ENCODE measurements around the gene BLNK. TPM values are rescaled to one million over a fixed set of nuclear protein-coding genes. Genes with fewer than 3 reads are reported as not detected.

Gene BLNK
- polyA plus RNA-seq, 2 of the 4 experiments (the other 2 are of a cell fraction) = not detected

GRCh38 chr10:96233959-96234358, 37.4 kb downstream of the BLNK start:
- CTCF ChIA-PET = no interaction called here
- H3K27ac ChIP-seq = no peak overlapping the region
- no peak for DNase-seq (ENCODE audit: low read depth in 1 of 2, low spot score in 1 of 2)
- H3K4me3 ChIP-seq = no peak overlapping the region
- no peaks in the 10 kb centered on the region for H3K4me1 ChIP-seq
- TF ChIP-seq KDM5A (IDR thresholded peaks at IDR 0.05) (no peak), POLR2A (IDR thresholded peaks at IDR 0.05; ENCODE audit: low read length) (no peak), MYC (IDR thresholded peaks at IDR 0.05; ENCODE audit: borderline replicate concordance, low read length) (no peak)
- TF ChIP-seq, protein P1, sequence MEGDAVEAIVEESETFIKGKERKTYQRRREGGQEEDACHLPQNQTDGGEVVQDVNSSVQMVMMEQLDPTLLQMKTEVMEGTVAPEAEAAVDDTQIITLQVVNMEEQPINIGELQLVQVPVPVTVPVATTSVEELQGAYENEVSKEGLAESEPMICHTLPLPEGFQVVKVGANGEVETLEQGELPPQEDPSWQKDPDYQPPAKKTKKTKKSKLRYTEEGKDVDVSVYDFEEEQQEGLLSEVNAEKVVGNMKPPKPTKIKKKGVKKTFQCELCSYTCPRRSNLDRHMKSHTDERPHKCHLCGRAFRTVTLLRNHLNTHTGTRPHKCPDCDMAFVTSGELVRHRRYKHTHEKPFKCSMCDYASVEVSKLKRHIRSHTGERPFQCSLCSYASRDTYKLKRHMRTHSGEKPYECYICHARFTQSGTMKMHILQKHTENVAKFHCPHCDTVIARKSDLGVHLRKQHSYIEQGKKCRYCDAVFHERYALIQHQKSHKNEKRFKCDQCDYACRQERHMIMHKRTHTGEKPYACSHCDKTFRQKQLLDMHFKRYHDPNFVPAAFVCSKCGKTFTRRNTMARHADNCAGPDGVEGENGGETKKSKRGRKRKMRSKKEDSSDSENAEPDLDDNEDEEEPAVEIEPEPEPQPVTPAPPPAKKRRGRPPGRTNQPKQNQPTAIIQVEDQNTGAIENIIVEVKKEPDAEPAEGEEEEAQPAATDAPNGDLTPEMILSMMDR (IDR thresholded peaks at IDR 0.05) = no peak
- WGBS (ENCODE audit: missing lambda C conversion rate) = 26% methylated on average over 2 of the region's 2 CpGs
- ATAC-seq = no peak
- POLR2A ChIA-PET = no interaction called here
- no peak overlapping the region for H3K4me2 ChIP-seq
- no peaks in the 10 kb centered on the region for H3K9me3 ChIP-seq
- no peak for FAIRE-seq

DNA sequence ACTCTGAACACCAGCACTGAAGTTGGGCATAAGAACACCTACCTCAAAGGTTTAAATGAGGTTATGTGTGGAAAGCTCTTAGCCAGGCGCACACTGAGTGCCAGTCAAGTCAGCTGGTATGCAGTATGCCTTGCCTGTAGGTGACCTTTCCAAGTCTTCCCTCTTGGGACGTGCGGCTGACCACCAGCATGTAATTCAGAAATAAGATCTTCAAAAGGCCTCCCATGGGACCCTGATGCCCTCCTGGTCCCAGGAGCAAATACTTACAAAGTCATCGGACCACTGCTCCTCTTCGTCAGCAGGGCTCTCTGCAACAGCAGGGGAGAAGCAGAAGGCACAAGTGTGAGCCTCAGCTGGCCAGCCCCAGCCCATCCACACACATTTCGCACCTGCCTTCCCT, 40.8 kb downstream of the BLNK start:
- ChIA-PET CTCF (interaction anchor here (0.6 to 3.9 kb wide), 16 partner anchors 7 to 280 kb away, joined by 3 to 45 read pairs (median 8); no protein-coding TSS in a partner anchor), POLR2A (no interaction called here)
- ATAC-seq (no peak), DNase-seq (ENCODE audit: low read depth in 1 of 2, low spot score in 1 of 2) (no peak), FAIRE-seq (no peak)
- Histone ChIP-seq H3K27ac (no peak overlapping the region), H3K9me3 (no peaks in the 10 kb centered on the region), H3K4me2 (no peak overlapping the region), H3K4me1 (no peaks in the 10 kb centered on the region), H3K4me3 (no peak overlapping the region)
- 80% methylated on average over 6 of the region's 6 CpGs for WGBS (ENCODE audit: missing lambda C conversion rate)
- no peak for TF ChIP-seq FOXS1 (CRISPR knock-in tag; IDR thresholded peaks at IDR 0.05)
- TF ChIP-seq, protein P2, sequence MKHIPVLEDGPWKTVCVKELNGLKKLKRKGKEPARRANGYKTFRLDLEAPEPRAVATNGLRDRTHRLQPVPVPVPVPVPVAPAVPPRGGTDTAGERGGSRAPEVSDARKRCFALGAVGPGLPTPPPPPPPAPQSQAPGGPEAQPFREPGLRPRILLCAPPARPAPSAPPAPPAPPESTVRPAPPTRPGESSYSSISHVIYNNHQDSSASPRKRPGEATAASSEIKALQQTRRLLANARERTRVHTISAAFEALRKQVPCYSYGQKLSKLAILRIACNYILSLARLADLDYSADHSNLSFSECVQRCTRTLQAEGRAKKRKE (CRISPR knock-in tag; IDR thresholded peaks at IDR 0.05; ENCODE audit: low read depth) = no peak
- TF ChIP-seq JUN (IDR thresholded peaks at IDR 0.05) = no peak
- TF ChIP-seq ZFP36 (IDR thresholded peaks at IDR 0.05; ENCODE audit: borderline replicate concordance, partially characterized antibody) = no peak
- TF ChIP-seq CHD4 (IDR thresholded peaks at IDR 0.05; ENCODE audit: borderline replicate concordance) = no peak
- TF ChIP-seq POLR2A (IDR thresholded peaks at IDR 0.05; ENCODE audit: low read length) = no peak
- no peak for TF ChIP-seq CEBPB (IDR thresholded peaks at IDR 0.05)

- Histone ChIP-seq H3K4me1 (no peaks in the 10 kb centered on the region), H3K27ac (no peak overlapping the region), H3K9me3 (no peaks in the 10 kb centered on the region), H3K4me3 (no peak overlapping the region), H3K4me2 (no peak overlapping the region)
- ChIA-PET CTCF (interaction anchor here (0.6 to 3.9 kb wide), 49 partner anchors 8 to 1636 kb away, joined by 3 to 45 read pairs (median 4); partner anchors contain the start of genes BLNK and ZNF518A), POLR2A (interaction anchor here (0.6 kb wide), 1 partner anchor 702 kb away, joined by 3 read pairs; no protein-coding TSS in a partner anchor)
- 3% methylated on average over 7 of the region's 7 CpGs for WGBS (ENCODE audit: missing lambda C conversion rate)
- DNase-seq (ENCODE audit: low read depth in 1 of 2, low spot score in 1 of 2) = peak; percentile 40 to 84
- no peak for TF ChIP-seq CHD2 (IDR thresholded peaks at IDR 0.05; ENCODE audit: low read length, partially characterized antibody)
- no peak for TF ChIP-seq RNF2 (IDR thresholded peaks at IDR 0.05; ENCODE audit: borderline replicate concordance, low read depth)
- peak; percentile 70 for TF ChIP-seq MAX (IDR thresholded peaks at IDR 0.05)
- peak; percentile 76 for TF ChIP-seq SMC3 (IDR thresholded peaks at IDR 0.05)
- no peak for TF ChIP-seq ZFP36 (IDR thresholded peaks at IDR 0.05; ENCODE audit: borderline replicate concordance, partially characterized antibody)
- no peak for TF ChIP-seq CBX8 (IDR thresholded peaks at IDR 0.05)
- TF ChIP-seq RAD21 (conservative IDR thresholded peaks at IDR 0.05 in 1 of 2, IDR thresholded peaks at IDR 0.05 in 1 of 2) = peak; percentile 67 to 68
- 0 out of 2 replicates have a peak, but pooled peaks have one; percentile 9 for TF ChIP-seq KDM1A (IDR thresholded peaks at IDR 0.05; ENCODE audit: low read depth)
- TF ChIP-seq, protein P1 (IDR thresholded peaks at IDR 0.05) = peak; percentile 76
- TF ChIP-seq POLR2A (IDR thresholded peaks at IDR 0.05; ENCODE audit: low read length) = no peak
- no peak for TF ChIP-seq PHF8 (IDR thresholded peaks at IDR 0.05; ENCODE audit: borderline replicate concordance, low read depth)
- peak; percentile 58; the same call in 1 of the 2 replicates for TF ChIP-seq MYC (IDR thresholded peaks at IDR 0.05; ENCODE audit: borderline replicate concordance, low read length)
- FAIRE-seq = no peak
- ATAC-seq = peak; percentile 58 to 90; a peak in 4 of 6 replicates
Measured at GRCh38 chr10:96229568-96230030, 41.8 kb downstream of the BLNK start.
